NAMALWA (cell line): Measurements from ENCODE around the gene DNASE1L2.

ENCODE experiments used
- DNase-seq: peaks from one replicate; pipeline ENCODE4 v3.0.0-alpha.2; 2015; ENCODE audit warnings: low spot score

Gene DNASE1L2

GRCh38 chr16:2287916-2288547 lies 51.8 kb downstream of the DNASE1L2 start:
- DNase-seq: no peak
